K562 (cell line): ENCODE results near the gene DNAH8. TPM values are rescaled to one million over a fixed set of nuclear protein-coding genes. Genes with fewer than 3 reads are reported as not detected.

ENCODE experiments used
- ATAC-seq: fragments of 200-7000 bp; cut with Tn5 transposase; 3 replicates; pipeline ENCODE4 v1.9.1; 2020; ENCODE audit warnings: moderate library complexity
- BruUV-seq: library from RNA; stranded (reverse); fragments of 400-500 nt; replicated peaks from 2 replicates; lab custom pipeline; 2021; lab: Mats Ljungman, UMichigan
- CTCF ChIA-PET: fragments of 300-600 bp; formaldehyde crosslinking; extraction: SDS; loops from one replicate; lab custom pipeline; 2021; ENCODE audit warnings: low intra/inter-chr PET ratio; lab: Yijun Ruan, JAX
- POLR2A ChIA-PET: fragments of 300-600, 350-650 bp; sonication (Branson Sonifier 250); formaldehyde crosslinking; extraction: SDS; loops from one replicate; lab custom pipeline; 2021; ENCODE audit warnings: antibody characterized with exemption, inconsistent platforms; lab: Yijun Ruan, JAX
- DNase-seq, 4 experiments: peaks; one replicate each; pipeline versions ENCODE4 v3.0.0 to v3.0.0-alpha.2; 2011 to 2018; ENCODE audit warnings: low spot score in 3 of 4, mixed read lengths in 3 of 4; ENCODE audit errors: extremely low read depth in 1 of 4
- FAIRE-seq: peaks from 2 replicates; lab custom pipeline; 2011; peaks lifted over from hg19 to GRCh38; lab: Jason Lieb, UNC
- H2AFZ ChIP-seq: 2 replicates; pipeline ENCODE4 v1.6.0; 2011; ENCODE audit warnings: low read depth, low read length, control low read depth, inconsistent platforms
- H3K27ac ChIP-seq: fragments of 200-600 bp; 3 replicates; pipeline ENCODE4 v1.8.0; 2011; ENCODE audit warnings: low read depth, mild to moderate bottlenecking, control low read depth, inconsistent platforms, low read length, moderate library complexity, mixed read lengths; ENCODE audit errors: extremely low read depth
- H3K27me3 ChIP-seq, 2 experiments: fragments of 300-600 bp in 1 of 2; 2 replicates in 1 of 2; 3 replicates in 1 of 2; pipeline versions ENCODE4 v1.6.0 to v1.8.0; 2011; ENCODE audit warnings: inconsistent platforms in 2 of 2, low read length in 2 of 2, mild to moderate bottlenecking in 1 of 2, mixed read lengths in 1 of 2, moderate library complexity in 1 of 2; ENCODE audit not compliant: control insufficient read depth in 2 of 2, insufficient read depth in 2 of 2
- H3K36me3 ChIP-seq: fragments of 300-600 bp; 3 replicates; pipeline ENCODE4 v1.8.0; 2011; ENCODE audit warnings: mild to moderate bottlenecking, low read length, inconsistent platforms; ENCODE audit not compliant: control insufficient read depth, insufficient read depth
- H3K4me1 ChIP-seq, 2 experiments: fragments of 200-600 bp in 1 of 2; replicated peaks in 1 of 2; 2 replicates in 1 of 2; 3 replicates in 1 of 2; pipeline versions ENCODE4 v1.5.1 to v1.8.0; 2011; ENCODE audit warnings: inconsistent platforms in 2 of 2, low read length in 2 of 2, mild to moderate bottlenecking in 1 of 2, mixed read lengths in 1 of 2, moderate library complexity in 1 of 2; ENCODE audit not compliant: control insufficient read depth in 2 of 2, insufficient read depth in 2 of 2
- H3K4me2 ChIP-seq: 2 replicates; pipeline ENCODE4 v1.6.1; 2011; ENCODE audit warnings: low read length, control low read depth, inconsistent platforms, mixed read lengths; ENCODE audit not compliant: insufficient read depth
- H3K4me3 ChIP-seq: fragments of 200-600 bp; sonication (generic), shearing (Covaris generic); 2 replicates; pipeline ENCODE4 v1.5.1; 2016; ENCODE audit warnings: control low read depth, inconsistent platforms
- H3K79me2 ChIP-seq: fragments of 200-600 bp; 3 replicates; pipeline ENCODE4 v1.8.0; 2011; ENCODE audit warnings: low read length, inconsistent platforms; ENCODE audit not compliant: control insufficient read depth, insufficient read depth
- H3K9ac ChIP-seq, 2 experiments: 2 replicates each; pipeline versions ENCODE4 v1.6.0 to v1.6.1; 2011; ENCODE audit warnings: low read depth in 2 of 2, low read length in 2 of 2, control low read depth in 1 of 2, inconsistent platforms in 1 of 2, mild to moderate bottlenecking in 1 of 2, mixed read lengths in 1 of 2; ENCODE audit not compliant: insufficient read depth in 1 of 2
- H3K9me1 ChIP-seq: one replicate; pipeline ENCODE4 v1.6.0; 2011; ENCODE audit warnings: inconsistent platforms, mild to moderate bottlenecking, low read length, moderate library complexity; ENCODE audit not compliant: control insufficient read depth, insufficient read depth
- H3K9me3 ChIP-seq: replicated peaks from 2 replicates; pipeline ENCODE4 v1.5.1; 2011; ENCODE audit warnings: low read depth, low read length, inconsistent platforms; ENCODE audit not compliant: control insufficient read depth, insufficient read depth
- H4K20me1 ChIP-seq: replicated peaks from 2 replicates; pipeline ENCODE4 v1.6.1; 2011; ENCODE audit warnings: low read length, inconsistent platforms, mixed read lengths; ENCODE audit not compliant: control insufficient read depth, insufficient read depth
- GATA2 ChIP-seq: sonication (generic); formaldehyde crosslinking; IDR thresholded peaks from 2 replicates; pipeline ENCODE4 v1.4.0; 2020; ENCODE audit warnings: mild to moderate bottlenecking, missing genetic modification reagents
- HMG20A ChIP-seq: fragments of 450-650 bp; formaldehyde crosslinking; conservative IDR thresholded peaks from 2 replicates; pipeline ENCODE4 v1.4.0; 2020; ENCODE audit warnings: mild to moderate bottlenecking, mixed read lengths
- NONO ChIP-seq, 2 experiments: fragments of 200-400 bp in 1 of 2; fragments of 450-650 bp in 1 of 2; formaldehyde crosslinking in 1 of 2; IDR thresholded peaks; 2 replicates each; pipeline ENCODE4 v1.6.1; 2017; ENCODE audit warnings: low read depth in 2 of 2, mild to moderate bottlenecking in 2 of 2, moderate library complexity in 2 of 2, low read length in 1 of 2
- SRSF1 ChIP-seq: fragments of 200-400 bp; formaldehyde crosslinking; IDR thresholded peaks from 2 replicates; pipeline ENCODE4 v1.6.1; 2017; ENCODE audit warnings: mild to moderate bottlenecking, low read depth, low read length, moderate library complexity
- TEAD4 ChIP-seq, 2 experiments: sonication (generic) in 1 of 2; formaldehyde crosslinking in 1 of 2; IDR thresholded peaks; 2 replicates each; pipeline versions ENCODE4 v1.6.1 to v1.8.0; 2012 to 2022; ENCODE audit warnings: borderline replicate concordance in 1 of 2, inconsistent platforms in 1 of 2, low read length in 1 of 2, mild to moderate bottlenecking in 1 of 2, missing genetic modification reagents in 1 of 2
- WGBS: fragments of 100-300 bp; shearing (Covaris generic); methylation state at CpG from one replicate; pipeline ENCODE4 v1.1.6; 2016; ENCODE audit warnings: low coverage, mixed read lengths; ENCODE audit not compliant: insufficient coverage; ENCODE audit errors: missing lambda C conversion rate; 5-methylcytosine and 5-hydroxymethylcytosine counted together
- in situ Hi-C: fragments of 300-500 bp; cut with MboI; formaldehyde crosslinking; loops from 4 replicates; pipeline ENCODE4 v1.15.0; 2018; ENCODE audit warnings: inconsistent platforms, mixed read lengths
- intact Hi-C: fragments of 100-400 bp; cut with micrococcal nuclease; formaldehyde crosslinking; loops from 2 replicates; pipeline ENCODE4 v1.14.2; 2022
- polyA plus RNA-seq, 8 experiments: library from polyadenylated mRNA; depleted of rRNA in 4 of 8; stranded (reverse) in 5 of 8; unstranded in 3 of 8; fragments of >200 nt; fragmentation: Nextera tagmentation in 2 of 8; fragmentation: Illumina TruSeq in 1 of 8; extraction: Ambion mirVana in 2 of 8; extraction: Trizol in 1 of 8; gene quantifications; 2 replicates each; pipeline versions ENCODE4 v1.2.1 to v1.2.3, GENCODE V29; 2011 to 2014; ENCODE audit warnings: inconsistent platforms in 1 of 8, missing spikeins in 1 of 8
- total RNA-seq, 7 experiments: library from RNA; depleted of rRNA in 6 of 7; stranded (reverse); fragments of >200 nt in 6 of 7; fragmentation: Illumina TruSeq in 2 of 7; extraction: Trizol in 2 of 7; gene quantifications; 2 replicates each; pipeline versions ENCODE4 v1.2.1 to v1.2.3, GENCODE V29; 2011 to 2021; ENCODE audit warnings: low replicate concordance in 1 of 7
- TF ChIP-seq, protein P1 (sequence below): fragments of 450-650 bp; formaldehyde crosslinking; IDR thresholded peaks from 2 replicates; pipeline ENCODE4 v1.4.0; 2020; ENCODE audit warnings: mild to moderate bottlenecking, mixed read lengths
- TF ChIP-seq, protein P2 (sequence below), 2 experiments: fragments of 450-650 bp; IDR thresholded peaks; 2 replicates each; pipeline ENCODE4 v1.6.1; 2018; ENCODE audit warnings: mild to moderate bottlenecking in 2 of 2, low read depth in 1 of 2; ENCODE audit not compliant: partially characterized antibody in 2 of 2
- TF ChIP-seq, protein P3 (sequence below): sonication (generic); formaldehyde crosslinking; IDR thresholded peaks from 2 replicates; pipeline ENCODE4 v1.8.0; 2022; ENCODE audit warnings: mild to moderate bottlenecking, low read depth, missing genetic modification reagents
- TF ChIP-seq, protein P4 (sequence below): sonication (generic); formaldehyde crosslinking; IDR thresholded peaks from 2 replicates; pipeline ENCODE4 v1.8.0; 2023; ENCODE audit warnings: mild to moderate bottlenecking, missing genetic modification reagents

The DNAH8 gene
- total and polyA plus RNA-seq, 9 of the 15 experiments (the other 6 are each of a cell fraction or from before 2014, with no cell fraction given) = 1.2 to 4.2 (median 2.9) TPM

DNA sequence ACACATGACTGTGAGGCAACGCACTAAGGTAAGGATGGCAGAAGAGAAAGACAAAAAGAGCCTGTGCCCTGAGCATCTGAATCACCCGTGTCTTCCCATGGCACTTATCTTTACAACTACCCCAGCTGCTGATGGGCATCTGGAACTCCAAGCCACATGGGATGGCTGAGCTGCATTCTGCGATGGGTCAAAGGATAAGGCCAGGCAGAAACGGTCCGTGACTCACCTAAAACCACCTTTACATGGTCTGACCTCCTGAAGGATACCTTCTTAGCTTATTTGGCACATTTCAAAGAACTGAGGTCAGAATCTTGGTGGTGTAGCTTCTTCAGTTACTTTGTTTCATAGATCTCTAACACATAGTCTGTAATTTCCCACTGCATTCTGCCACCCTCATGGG is 99.7 kb downstream of the DNAH8 start:
- in situ Hi-C loops = no loop called here
- ChIA-PET POLR2A (interaction anchor here (1.4 kb wide), 1 partner anchor 19 kb away, joined by 4 read pairs; no protein-coding TSS in a partner anchor), CTCF (no interaction called here)
- Histone ChIP-seq H2AFZ (no peak overlapping the region), H4K20me1 (no peaks in the 10 kb centered on the region), H3K4me1 (no peaks in the 10 kb centered on the region; a peak in 1 of 5 replicates), H3K4me2 (no peak overlapping the region), H3K9me3 (no peaks in the 10 kb centered on the region), H3K4me3 (no peak overlapping the region), H3K36me3 (no peaks in the 10 kb centered on the region), H3K27me3 (no peaks in the 10 kb centered on the region; a peak in 1 of 5 replicates), H3K27ac (no peak overlapping the region), H3K9ac (no peak overlapping the region), H3K79me2 (no peaks in the 10 kb centered on the region), H3K9me1 (no peaks in the 10 kb centered on the region)
- DNase-seq (no peak), ATAC-seq (no peak), FAIRE-seq (no peak)
- 29% methylated on average over 5 of the region's 5 CpGs for WGBS
- intact Hi-C loops = no loop called here
- BruUV-seq = no TSS peak
- TF ChIP-seq TEAD4 (IDR thresholded peaks at IDR 0.05; ENCODE audit: low read length) (no peak), TEAD4 (CRISPR knock-in tag; IDR thresholded peaks at IDR 0.05; ENCODE audit: borderline replicate concordance) (no peak), NONO (IDR thresholded peaks at IDR 0.05; ENCODE audit: low read depth in 2 of 2, low read length in 1 of 2) (no peak), GATA2 (no peak), HMG20A (CRISPR knock-in tag) (no peak), SRSF1 (no peak)
- TF ChIP-seq, protein P1, sequence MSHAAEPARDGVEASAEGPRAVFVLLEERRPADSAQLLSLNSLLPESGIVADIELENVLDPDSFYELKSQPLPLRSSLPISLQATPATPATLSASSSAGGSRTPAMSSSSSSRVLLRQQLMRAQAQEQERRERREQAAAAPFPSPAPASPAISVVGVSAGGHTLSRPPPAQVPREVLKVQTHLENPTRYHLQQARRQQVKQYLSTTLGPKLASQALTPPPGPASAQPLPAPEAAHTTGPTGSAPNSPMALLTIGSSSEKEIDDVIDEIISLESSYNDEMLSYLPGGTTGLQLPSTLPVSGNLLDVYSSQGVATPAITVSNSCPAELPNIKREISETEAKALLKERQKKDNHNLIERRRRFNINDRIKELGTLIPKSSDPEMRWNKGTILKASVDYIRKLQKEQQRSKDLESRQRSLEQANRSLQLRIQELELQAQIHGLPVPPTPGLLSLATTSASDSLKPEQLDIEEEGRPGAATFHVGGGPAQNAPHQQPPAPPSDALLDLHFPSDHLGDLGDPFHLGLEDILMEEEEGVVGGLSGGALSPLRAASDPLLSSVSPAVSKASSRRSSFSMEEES (CRISPR knock-in tag) = no peak
- TF ChIP-seq, protein P2, sequence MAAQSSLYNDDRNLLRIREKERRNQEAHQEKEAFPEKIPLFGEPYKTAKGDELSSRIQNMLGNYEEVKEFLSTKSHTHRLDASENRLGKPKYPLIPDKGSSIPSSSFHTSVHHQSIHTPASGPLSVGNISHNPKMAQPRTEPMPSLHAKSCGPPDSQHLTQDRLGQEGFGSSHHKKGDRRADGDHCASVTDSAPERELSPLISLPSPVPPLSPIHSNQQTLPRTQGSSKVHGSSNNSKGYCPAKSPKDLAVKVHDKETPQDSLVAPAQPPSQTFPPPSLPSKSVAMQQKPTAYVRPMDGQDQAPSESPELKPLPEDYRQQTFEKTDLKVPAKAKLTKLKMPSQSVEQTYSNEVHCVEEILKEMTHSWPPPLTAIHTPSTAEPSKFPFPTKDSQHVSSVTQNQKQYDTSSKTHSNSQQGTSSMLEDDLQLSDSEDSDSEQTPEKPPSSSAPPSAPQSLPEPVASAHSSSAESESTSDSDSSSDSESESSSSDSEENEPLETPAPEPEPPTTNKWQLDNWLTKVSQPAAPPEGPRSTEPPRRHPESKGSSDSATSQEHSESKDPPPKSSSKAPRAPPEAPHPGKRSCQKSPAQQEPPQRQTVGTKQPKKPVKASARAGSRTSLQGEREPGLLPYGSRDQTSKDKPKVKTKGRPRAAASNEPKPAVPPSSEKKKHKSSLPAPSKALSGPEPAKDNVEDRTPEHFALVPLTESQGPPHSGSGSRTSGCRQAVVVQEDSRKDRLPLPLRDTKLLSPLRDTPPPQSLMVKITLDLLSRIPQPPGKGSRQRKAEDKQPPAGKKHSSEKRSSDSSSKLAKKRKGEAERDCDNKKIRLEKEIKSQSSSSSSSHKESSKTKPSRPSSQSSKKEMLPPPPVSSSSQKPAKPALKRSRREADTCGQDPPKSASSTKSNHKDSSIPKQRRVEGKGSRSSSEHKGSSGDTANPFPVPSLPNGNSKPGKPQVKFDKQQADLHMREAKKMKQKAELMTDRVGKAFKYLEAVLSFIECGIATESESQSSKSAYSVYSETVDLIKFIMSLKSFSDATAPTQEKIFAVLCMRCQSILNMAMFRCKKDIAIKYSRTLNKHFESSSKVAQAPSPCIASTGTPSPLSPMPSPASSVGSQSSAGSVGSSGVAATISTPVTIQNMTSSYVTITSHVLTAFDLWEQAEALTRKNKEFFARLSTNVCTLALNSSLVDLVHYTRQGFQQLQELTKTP (IDR thresholded peaks at IDR 0.05; ENCODE audit: low read depth in 1 of 2, partially characterized antibody in 2 of 2) = no peak
- TF ChIP-seq, protein P3, sequence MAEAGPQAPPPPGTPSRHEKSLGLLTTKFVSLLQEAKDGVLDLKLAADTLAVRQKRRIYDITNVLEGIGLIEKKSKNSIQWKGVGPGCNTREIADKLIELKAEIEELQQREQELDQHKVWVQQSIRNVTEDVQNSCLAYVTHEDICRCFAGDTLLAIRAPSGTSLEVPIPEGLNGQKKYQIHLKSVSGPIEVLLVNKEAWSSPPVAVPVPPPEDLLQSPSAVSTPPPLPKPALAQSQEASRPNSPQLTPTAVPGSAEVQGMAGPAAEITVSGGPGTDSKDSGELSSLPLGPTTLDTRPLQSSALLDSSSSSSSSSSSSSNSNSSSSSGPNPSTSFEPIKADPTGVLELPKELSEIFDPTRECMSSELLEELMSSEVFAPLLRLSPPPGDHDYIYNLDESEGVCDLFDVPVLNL (CRISPR knock-in tag) = no peak
- TF ChIP-seq, protein P4, sequence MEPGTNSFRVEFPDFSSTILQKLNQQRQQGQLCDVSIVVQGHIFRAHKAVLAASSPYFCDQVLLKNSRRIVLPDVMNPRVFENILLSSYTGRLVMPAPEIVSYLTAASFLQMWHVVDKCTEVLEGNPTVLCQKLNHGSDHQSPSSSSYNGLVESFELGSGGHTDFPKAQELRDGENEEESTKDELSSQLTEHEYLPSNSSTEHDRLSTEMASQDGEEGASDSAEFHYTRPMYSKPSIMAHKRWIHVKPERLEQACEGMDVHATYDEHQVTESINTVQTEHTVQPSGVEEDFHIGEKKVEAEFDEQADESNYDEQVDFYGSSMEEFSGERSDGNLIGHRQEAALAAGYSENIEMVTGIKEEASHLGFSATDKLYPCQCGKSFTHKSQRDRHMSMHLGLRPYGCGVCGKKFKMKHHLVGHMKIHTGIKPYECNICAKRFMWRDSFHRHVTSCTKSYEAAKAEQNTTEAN (CRISPR knock-in tag) = no peak
